ENCODE measurements around the gene MRPS26. TPM values are rescaled to one million over a fixed set of nuclear protein-coding genes. Genes with fewer than 3 reads are reported as not detected.

The MRPS26 gene
- total RNA-seq, 1 donor from 2014 or later: 31.0 TPM

GRCh38 chr20:3093861-3094361, 48.1 kb downstream of the MRPS26 start:
- DNase-seq (ENCODE audit: low spot score): no peak
- Mint-ChIP-seq H3K9me3 (ENCODE audit: low read depth) (no peaks in the 10 kb centered on the region), H3K4me1 (ENCODE audit: low read depth) (peaks cover 3% of the 10 kb centered on the region), H3K4me3 (ENCODE audit: unreplicated experiment) (no peak overlapping the region), H3K27ac (ENCODE audit: unreplicated experiment) (no peak overlapping the region), H3K27me3 (ENCODE audit: low read depth) (peaks cover 19% of the 10 kb centered on the region), H3K36me3 (ENCODE audit: low read depth) (no peaks in the 10 kb centered on the region)
- TF ChIP-seq CTCF (IDR thresholded peaks at IDR 0.05): no peak

DNA sequence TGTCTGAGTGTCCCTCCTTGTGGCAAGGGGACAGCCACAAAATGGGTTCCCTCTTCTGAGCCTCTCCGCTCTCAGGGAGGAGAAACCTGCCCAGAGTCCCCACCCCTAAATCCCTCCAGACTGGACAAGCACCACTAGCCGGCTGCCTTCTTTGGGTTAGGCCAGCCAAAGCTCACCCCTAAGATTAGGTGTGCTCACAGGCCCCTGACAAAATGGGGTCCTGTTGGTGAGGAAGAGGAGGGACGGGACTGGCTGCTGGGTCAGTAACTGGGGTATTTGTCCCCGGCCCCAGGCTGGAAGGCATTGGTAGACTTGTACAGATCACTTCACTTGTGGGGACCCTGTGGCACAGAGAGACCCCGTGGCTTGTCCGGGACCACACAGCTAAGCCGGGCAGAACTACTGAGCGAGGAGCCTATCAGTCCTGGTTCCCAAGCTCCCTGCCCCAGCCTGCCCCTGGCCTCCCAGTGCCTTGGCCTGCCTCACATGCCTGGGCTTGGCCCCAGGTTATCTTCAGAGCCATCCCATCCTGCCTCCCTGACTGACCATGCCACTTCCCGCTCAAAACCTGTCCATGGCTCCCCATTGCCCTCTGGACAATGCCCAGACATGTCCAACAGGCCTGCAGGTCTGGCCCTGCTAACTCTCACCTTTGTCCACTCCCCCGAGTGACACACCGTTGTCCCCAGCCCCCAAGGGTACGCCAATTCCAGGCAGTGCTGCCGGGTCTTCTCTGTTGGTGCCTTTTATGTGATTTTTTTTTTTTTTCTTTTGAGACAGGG, 49.2 kb downstream of the MRPS26 start:
- Mint-ChIP-seq H3K27me3 (ENCODE audit: low read depth) (peaks cover 13% of the 10 kb centered on the region), H3K27ac (ENCODE audit: unreplicated experiment) (no peak overlapping the region), H3K4me3 (ENCODE audit: unreplicated experiment) (no peak overlapping the region), H3K36me3 (ENCODE audit: low read depth) (no peaks in the 10 kb centered on the region), H3K4me1 (ENCODE audit: low read depth) (peaks cover 3% of the 10 kb centered on the region), H3K9me3 (ENCODE audit: low read depth) (no peaks in the 10 kb centered on the region)
- TF ChIP-seq CTCF (IDR thresholded peaks at IDR 0.05): no peak
- no peak for DNase-seq (ENCODE audit: low spot score)

Other genes with a start within 250 kb of the MRPS26 start
- 6.2 to 6.4 TPM (median 6.3 TPM) in 3 replicates for gene CPXM1, start 245.4 kb upstream of the MRPS26 start, total RNA-seq
- gene C20orf141, start 231.1 kb upstream of the MRPS26 start, total RNA-seq: not detected in 3 replicates
- gene TMEM239, start 229.7 kb upstream of the MRPS26 start, total RNA-seq: not detected in 3 replicates
- gene PCED1A, start 205.4 kb upstream of the MRPS26 start, total RNA-seq: 34.0 to 45.8 TPM (median 37.3 TPM) in 3 replicates
- gene VPS16, start 205.3 kb upstream of the MRPS26 start, total RNA-seq: 29.9 to 40.7 TPM (median 32.7 TPM) in 3 replicates
- 54.3 to 68.4 TPM (median 54.3 TPM) in 3 replicates for gene PTPRA, start 172.6 kb upstream of the MRPS26 start, total RNA-seq
- 0.94 TPM in 1 of 3 replicates, not detected in the others for gene GNRH2, start 2.4 kb upstream of the MRPS26 start, total RNA-seq
- gene OXT, start 25.6 kb downstream of the MRPS26 start, total RNA-seq: not detected in 3 replicates
- gene AVP, start 38.7 kb downstream of the MRPS26 start, total RNA-seq: not detected in 3 replicates
- gene FASTKD5, start 113.8 kb downstream of the MRPS26 start, total RNA-seq: 9.8 to 12.3 TPM (median 10.8 TPM) in 3 replicates
- gene UBOX5, start 113.8 kb downstream of the MRPS26 start, total RNA-seq: 4.5 to 6.3 TPM (median 5.8 TPM) in 3 replicates
- 6.4 to 9.3 TPM (median 8.1 TPM) in 3 replicates for gene LZTS3, start 127.5 kb downstream of the MRPS26 start, total RNA-seq
- gene DDRGK1, start 158.6 kb downstream of the MRPS26 start, total RNA-seq: 61.8 to 69.7 TPM (median 62.6 TPM) in 3 replicates
- gene ITPA, start 163.4 kb downstream of the MRPS26 start, total RNA-seq: 35.1 to 43.4 TPM (median 41.5 TPM) in 3 replicates
- gene SLC4A11, start 193.1 kb downstream of the MRPS26 start, total RNA-seq: 4.2 to 4.9 TPM (median 4.3 TPM) in 3 replicates